Heart left ventricle (tissue), 16 donors: ENCODE data around the gene SCARB1. TPM values are rescaled to one million over a fixed set of nuclear protein-coding genes. Genes with fewer than 3 reads are reported as not detected.

Source experiments
- ATAC-seq, 4 donors: fragments of 200-7000 bp; cut with Tn5 transposase; one replicate each; pipeline ENCODE4 v1.9.1; 2020 to 2022; ENCODE audit warnings: moderate library complexity in 4 of 4, mild to moderate bottlenecking in 3 of 4, moderate number of reproducible peaks in 1 of 4
- DNase-seq, 5 donors: peaks; one replicate each; pipeline ENCODE4 v3.0.0-alpha.2; 2020
- H3K27ac ChIP-seq, 12 donors: fragments of 200-600 bp; sonication (generic) in 4 of 12; one replicate each; pipeline versions ENCODE4 v1.5.0 to v1.8.0; 2016 to 2022; ENCODE audit warnings: mild to moderate bottlenecking in 2 of 12
- H3K27me3 ChIP-seq, 9 donors: fragments of 200-600 bp; sonication (generic) in 2 of 9; one replicate each; pipeline versions ENCODE4 v1.5.1 to v1.8.0; 2016 to 2022; ENCODE audit warnings: mild to moderate bottlenecking in 3 of 9
- H3K36me3 ChIP-seq, 9 donors: fragments of 200-600 bp; sonication (generic) in 2 of 9; one replicate each; pipeline versions ENCODE4 v1.5.0 to v1.8.0; 2018 to 2022; ENCODE audit warnings: mild to moderate bottlenecking in 2 of 9
- H3K4me1 ChIP-seq, 12 donors: fragments of 200-600 bp; sonication (generic) in 4 of 12; one replicate each; pipeline versions ENCODE4 v1.5.0 to v1.8.0; 2016 to 2022; ENCODE audit warnings: mild to moderate bottlenecking in 3 of 12
- H3K4me3 ChIP-seq, 12 donors: fragments of 200-600 bp; sonication (generic) in 4 of 12; one replicate each; pipeline versions ENCODE4 v1.5.0 to v1.8.0; 2017 to 2022; ENCODE audit warnings: mild to moderate bottlenecking in 9 of 12, moderate library complexity in 4 of 12
- H3K9me3 ChIP-seq, 12 donors: fragments of 200-600 bp; sonication (generic) in 4 of 12; one replicate each; pipeline versions ENCODE4 v1.5.0 to v1.8.0; 2016 to 2022; ENCODE audit warnings: mild to moderate bottlenecking in 1 of 12
- CTCF ChIP-seq, 12 donors: fragments of 200-600 bp; sonication (generic) in 4 of 12; IDR thresholded peaks; one replicate each; pipeline versions ENCODE4 v1.5.0 to v1.8.0; 2018 to 2022; ENCODE audit warnings: antibody characterized with exemption in 12 of 12, mild to moderate bottlenecking in 5 of 12
- POLR2A ChIP-seq, 2 donors: fragments of 450-650 bp; IDR thresholded peaks; one replicate each; pipeline ENCODE4 v1.6.1; 2017; ENCODE audit warnings: antibody characterized with exemption in 2 of 2, mild to moderate bottlenecking in 2 of 2, moderate library complexity in 2 of 2
- WGBS, 4 donors: extraction: QIAGEN DNeasy Blood & Tissue Kit in 2 of 4; methylation state at CpG; one replicate each; pipeline versions ENCODE4 v1.1.5 to v1.1.7; 2013 to 2018; 5-methylcytosine and 5-hydroxymethylcytosine counted together
- intact Hi-C, 10 donors: fragments of 100-400 bp; cut with DNase I; formaldehyde crosslinking; loops; one replicate each; pipeline versions ENCODE4 v1.11.1 to v1.14.2; 2022
- polyA plus RNA-seq, 2 donors: library from polyadenylated mRNA; stranded (reverse); fragments of 200-250 nt; gene quantifications; one replicate each; pipeline ENCODE4 v1.2.3, GENCODE V29; 2013
- total RNA-seq, 9 donors: library from RNA; depleted of rRNA in 2 of 9; stranded (reverse); fragments of >200 nt in 2 of 9; fragmentation: NEBNext Ultra II Directional in 3 of 9; extraction: Animal tissue kit (Norgen Biotek cat#: 25700) in 3 of 9; gene quantifications; one replicate each; pipeline versions ENCODE4 v1.1.0 to v1.2.4, GENCODE V29; 2016 to 2023
- donor health status: ischemic (EF 13 %, LVEDD 7.1; RV severe dilation, severe dysfunction).
- donor health status: healthy with polysubstance abuse.
- donor health status: DM: no; HTN: yes; CAD: no.
- donor health status: DM: no; HTN: no; CAD: no.
- donor health status: ischemic (EF 25% LVEDD 6.9; RV normal size, moderate dysfunction).
- donor health status: ischemic (EF 25% LVEDD 5.7; RV mildly dilated, moderate dysfunction).
- donor health status: healthy.
- donor health status: DM: yes; HTN: yes; CAD: no.
- donor health status: ischemic (EF 35%, LVEDD 5.7; RV mildly dilated, moderate dysfunction).
- donor health status: nonischemic (EF 11% LVEDD 7.7; RV severe dilation, severe dysfunction).
- donor health status: DM: yes; HTN: yes; CAD: no.
- donor health status: PGD.
- donor health status: ischemic (EF 29% LVEDD 5.4; RV normal size, mild dysfunction).
- donor health status: nonischemic (EF 23%, LVEDD 6.1; RV moderate dilation, normal function).

The SCARB1 gene
- total and polyA plus RNA-seq, 11 donors = 6.9 to 21.7 (median 14.0) TPM

- H3K9me3 ChIP-seq = no peaks in the 10 kb centered on the region
- no peak overlapping the region for H3K27ac ChIP-seq
- TF ChIP-seq CTCF (IDR thresholded peaks at IDR 0.05) (no peak), POLR2A (IDR thresholded peaks at IDR 0.05) (no peak)
- H3K36me3 ChIP-seq = peaks cover 0 to 26% (median 2%) of the 10 kb centered on the region in 9 donors
- ATAC-seq = no peak
- H3K4me3 ChIP-seq = no peak overlapping the region
- no peak for DNase-seq
- WGBS, 4 donors = 63 to 95% (median 85%) methylated on average over 2 of the region's 2 CpGs
- H3K27me3 ChIP-seq = no peaks in the 10 kb centered on the region
- H3K4me1 ChIP-seq = peaks cover 0 to 6% (median 0%) of the 10 kb centered on the region in 12 donors
- intact Hi-C loops = no loop called here
Observed at GRCh38 chr12:124808272-124808671, 55.4 kb downstream of the SCARB1 start.

- 92 to 96% (median 95%) methylated on average over 24 to 25 of the region's 25 CpGs for WGBS, 4 donors
- Histone ChIP-seq H3K4me1 (peaks cover 0 to 6% (median 0%) of the 10 kb centered on the region in 12 donors), H3K9me3 (no peaks in the 10 kb centered on the region), H3K36me3 (peaks cover 0 to 16% (median 0%) of the 10 kb centered on the region in 9 donors), H3K27ac (no peak overlapping the region), H3K27me3 (no peaks in the 10 kb centered on the region), H3K4me3 (no peak overlapping the region)
- TF ChIP-seq POLR2A (IDR thresholded peaks at IDR 0.05) (no peak), CTCF (IDR thresholded peaks at IDR 0.05) (no peak)
- ATAC-seq (no peak), DNase-seq (no peak)
- intact Hi-C loops = no loop called here
Observed at GRCh38 chr12:124805876-124806668, 57.6 kb downstream of the SCARB1 start.

- no peak for DNase-seq
- 90 to 95% (median 94%) methylated on average over 3 of the region's 3 CpGs for WGBS, 4 donors
- no peaks in the 10 kb centered on the region for H3K9me3 ChIP-seq
- no peaks in the 10 kb centered on the region for H3K27me3 ChIP-seq
- TF ChIP-seq CTCF (IDR thresholded peaks at IDR 0.05) = no peak
- TF ChIP-seq POLR2A (IDR thresholded peaks at IDR 0.05) = no peak
- intact Hi-C loops = no loop called here
- no peak overlapping the region for H3K4me3 ChIP-seq
- no peak overlapping the region for H3K27ac ChIP-seq
- peaks cover 0 to 16% (median 0%) of the 10 kb centered on the region in 9 donors for H3K36me3 ChIP-seq
- peaks cover 0 to 6% (median 0%) of the 10 kb centered on the region in 12 donors for H3K4me1 ChIP-seq
- no peak for ATAC-seq
Observed at GRCh38 chr12:124805050-124805449, 58.6 kb downstream of the SCARB1 start.

- peak; percentile 51 to 68 (median 64) for ATAC-seq
- intact Hi-C loops = no loop called here
- H3K9me3 ChIP-seq = no peaks in the 10 kb centered on the region
- no peaks in the 10 kb centered on the region for H3K27me3 ChIP-seq
- no peak for DNase-seq
- H3K4me1 ChIP-seq = peaks cover 0 to 6% (median 0%) of the 10 kb centered on the region in 12 donors
- TF ChIP-seq POLR2A (IDR thresholded peaks at IDR 0.05) = no peak
- no peak for TF ChIP-seq CTCF (IDR thresholded peaks at IDR 0.05)
- 58 to 74% (median 68%) methylated on average over 6 to 9 of the region's 9 CpGs for WGBS, 4 donors
- peak overlapping the region in 1 of 12 donors; percentile 14 for H3K27ac ChIP-seq
- H3K4me3 ChIP-seq = no peak overlapping the region
- H3K36me3 ChIP-seq = peaks cover 0 to 19% (median 3%) of the 10 kb centered on the region in 9 donors
Observed at GRCh38 chr12:124804011-124804621, 59.5 kb downstream of the SCARB1 start.
